ENCODE results near the gene CRISP3.

CRISP3 gene

DNA sequence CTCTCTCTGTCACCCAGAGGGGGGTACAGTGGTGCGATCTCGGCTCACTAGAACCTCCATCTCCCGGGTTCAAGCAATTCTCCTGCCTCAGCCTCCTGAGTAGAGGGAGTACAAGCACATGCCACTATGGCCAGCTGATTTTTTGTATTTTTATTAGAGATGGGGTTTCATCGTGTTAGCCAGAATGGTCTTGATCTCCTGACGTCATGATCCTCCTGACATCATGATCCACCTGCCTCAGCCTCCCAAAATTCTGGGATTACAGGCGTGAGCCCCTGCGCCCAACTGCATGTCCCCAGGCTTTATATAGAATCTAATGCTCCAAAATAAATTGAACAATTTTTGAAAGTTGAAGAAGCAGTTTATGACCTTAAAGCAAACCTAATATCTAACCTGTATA lies 23.8 kb downstream of the CRISP3 start:
- H3K27ac ChIP-seq (ENCODE audit: extremely low read depth, low read depth, low read length), result no peak overlapping the region
- no peaks in the 10 kb centered on the region for H3K36me3 ChIP-seq (ENCODE audit: control insufficient read depth in 2 of 2, insufficient read depth in 1 of 2, low read length in 2 of 2)
- no peaks in the 10 kb centered on the region for H3K9me3 ChIP-seq (ENCODE audit: control insufficient read depth, insufficient read depth, low read depth, low read length)
- POLR2A ChIA-PET, result no interaction called here
- TF ChIP-seq ZNF621 (tag by site-specific recombination; IDR thresholded peaks at IDR 0.05) (no peak), ZNF24 (tag by site-specific recombination; IDR thresholded peaks at IDR 0.05) (no peak), TRIM28 (IDR thresholded peaks at IDR 0.05; ENCODE audit: borderline replicate concordance, low read length) (no peak), ZNF140 (tag by site-specific recombination; IDR thresholded peaks at IDR 0.05) (no peak), ZNF221 (tag by site-specific recombination; IDR thresholded peaks at IDR 0.05; ENCODE audit: borderline replicate concordance) (no peak), ZSCAN23 (tag by site-specific recombination; IDR thresholded peaks at IDR 0.05) (no peak), ZNF394 (tag by site-specific recombination; IDR thresholded peaks at IDR 0.05; ENCODE audit: borderline replicate concordance) (no peak), ZNF626 (tag by site-specific recombination; IDR thresholded peaks at IDR 0.05) (no peak), ZNF341 (tag by site-specific recombination; IDR thresholded peaks at IDR 0.05; ENCODE audit: low read depth) (no peak), KLF7 (tag by site-specific recombination; IDR thresholded peaks at IDR 0.05; ENCODE audit: borderline replicate concordance) (no peak)
- TF ChIP-seq, protein P1, sequence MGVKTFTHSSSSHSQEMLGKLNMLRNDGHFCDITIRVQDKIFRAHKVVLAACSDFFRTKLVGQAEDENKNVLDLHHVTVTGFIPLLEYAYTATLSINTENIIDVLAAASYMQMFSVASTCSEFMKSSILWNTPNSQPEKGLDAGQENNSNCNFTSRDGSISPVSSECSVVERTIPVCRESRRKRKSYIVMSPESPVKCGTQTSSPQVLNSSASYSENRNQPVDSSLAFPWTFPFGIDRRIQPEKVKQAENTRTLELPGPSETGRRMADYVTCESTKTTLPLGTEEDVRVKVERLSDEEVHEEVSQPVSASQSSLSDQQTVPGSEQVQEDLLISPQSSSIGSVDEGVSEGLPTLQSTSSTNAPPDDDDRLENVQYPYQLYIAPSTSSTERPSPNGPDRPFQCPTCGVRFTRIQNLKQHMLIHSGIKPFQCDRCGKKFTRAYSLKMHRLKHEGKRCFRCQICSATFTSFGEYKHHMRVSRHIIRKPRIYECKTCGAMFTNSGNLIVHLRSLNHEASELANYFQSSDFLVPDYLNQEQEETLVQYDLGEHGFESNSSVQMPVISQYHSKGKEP (tag by site-specific recombination; IDR thresholded peaks at IDR 0.05), result no peak
- TF ChIP-seq, protein P2, sequence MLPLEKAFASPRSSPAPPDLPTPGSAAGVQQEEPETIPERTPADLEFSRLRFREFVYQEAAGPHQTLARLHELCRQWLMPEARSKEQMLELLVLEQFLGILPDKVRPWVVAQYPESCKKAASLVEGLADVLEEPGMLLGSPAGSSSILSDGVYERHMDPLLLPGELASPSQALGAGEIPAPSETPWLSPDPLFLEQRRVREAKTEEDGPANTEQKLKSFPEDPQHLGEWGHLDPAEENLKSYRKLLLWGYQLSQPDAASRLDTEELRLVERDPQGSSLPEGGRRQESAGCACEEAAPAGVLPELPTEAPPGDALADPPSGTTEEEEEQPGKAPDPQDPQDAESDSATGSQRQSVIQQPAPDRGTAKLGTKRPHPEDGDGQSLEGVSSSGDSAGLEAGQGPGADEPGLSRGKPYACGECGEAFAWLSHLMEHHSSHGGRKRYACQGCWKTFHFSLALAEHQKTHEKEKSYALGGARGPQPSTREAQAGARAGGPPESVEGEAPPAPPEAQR (tag by site-specific recombination; IDR thresholded peaks at IDR 0.05), result no peak
- TF ChIP-seq, protein P3, sequence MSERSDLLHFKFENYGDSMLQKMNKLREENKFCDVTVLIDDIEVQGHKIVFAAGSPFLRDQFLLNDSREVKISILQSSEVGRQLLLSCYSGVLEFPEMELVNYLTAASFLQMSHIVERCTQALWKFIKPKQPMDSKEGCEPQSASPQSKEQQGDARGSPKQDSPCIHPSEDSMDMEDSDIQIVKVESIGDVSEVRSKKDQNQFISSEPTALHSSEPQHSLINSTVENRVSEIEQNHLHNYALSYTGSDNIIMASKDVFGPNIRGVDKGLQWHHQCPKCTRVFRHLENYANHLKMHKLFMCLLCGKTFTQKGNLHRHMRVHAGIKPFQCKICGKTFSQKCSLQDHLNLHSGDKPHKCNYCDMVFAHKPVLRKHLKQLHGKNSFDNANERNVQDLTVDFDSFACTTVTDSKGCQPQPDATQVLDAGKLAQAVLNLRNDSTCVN (tag by site-specific recombination; optimal IDR thresholded peaks at IDR 0.05), result no peak
- no peak overlapping the region for H3K4me3 ChIP-seq (ENCODE audit: low read depth, low read length)
- no peaks in the 10 kb centered on the region for H3K4me1 ChIP-seq (ENCODE audit: control insufficient read depth, insufficient read depth, low read length)
- CTCF ChIA-PET, result interaction anchor here (0.6 kb wide), 2 partner anchors 9 to 128 kb away, joined by 4 read pairs; no protein-coding TSS in a partner anchor

DNA sequence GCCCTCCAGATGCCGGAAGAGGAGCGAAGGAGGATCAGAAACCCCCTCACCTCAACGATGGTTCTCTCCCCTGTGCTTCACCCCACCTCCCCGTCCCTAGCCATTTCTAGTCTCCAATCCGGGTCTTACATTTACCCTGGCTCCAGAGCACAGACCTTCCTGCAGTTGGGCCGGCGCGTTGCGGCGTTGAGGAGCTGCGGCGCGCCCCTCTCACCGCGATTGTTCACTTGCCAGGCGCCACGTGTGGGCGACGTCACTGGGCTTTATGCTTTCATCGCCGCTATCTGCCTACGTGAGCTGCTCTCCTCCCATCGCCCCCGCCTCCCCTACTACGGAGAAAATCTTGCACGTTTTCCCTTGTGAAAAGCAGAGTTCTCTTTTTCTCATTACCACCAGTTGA lies 30.8 kb downstream of the CRISP3 start, which contains the start of gene CRISP2:
Gene CRISP2 (minus strand): TSS at position 198 of the 400 bp plus-strand sequence. CDS start 4,347 bp downstream, outside the sequence.
- no peaks in the 10 kb centered on the region for H3K36me3 ChIP-seq (ENCODE audit: control insufficient read depth in 2 of 2, insufficient read depth in 1 of 2, low read length in 2 of 2)
- ChIA-PET CTCF (no interaction called here), POLR2A (no interaction called here)
- H3K4me3 ChIP-seq (ENCODE audit: low read depth, low read length), result no peak within 1 kb of the TSS
- H3K4me1 ChIP-seq (ENCODE audit: control insufficient read depth, insufficient read depth, low read length), result no peaks in the 10 kb centered on the region
- no peak within 1 kb of the TSS for H3K27ac ChIP-seq (ENCODE audit: extremely low read depth, low read depth, low read length)
- H3K9me3 ChIP-seq (ENCODE audit: control insufficient read depth, insufficient read depth, low read depth, low read length), result no peaks in the 10 kb centered on the region
- TF ChIP-seq ZIC2 (tag by site-specific recombination; IDR thresholded peaks at IDR 0.05) (no peak), HOXD13 (CRISPR knock-in tag; IDR thresholded peaks at IDR 0.05; ENCODE audit: borderline replicate concordance) (no peak), MZF1 (tag by site-specific recombination; IDR thresholded peaks at IDR 0.05; ENCODE audit: borderline replicate concordance) (no peak)

DNA sequence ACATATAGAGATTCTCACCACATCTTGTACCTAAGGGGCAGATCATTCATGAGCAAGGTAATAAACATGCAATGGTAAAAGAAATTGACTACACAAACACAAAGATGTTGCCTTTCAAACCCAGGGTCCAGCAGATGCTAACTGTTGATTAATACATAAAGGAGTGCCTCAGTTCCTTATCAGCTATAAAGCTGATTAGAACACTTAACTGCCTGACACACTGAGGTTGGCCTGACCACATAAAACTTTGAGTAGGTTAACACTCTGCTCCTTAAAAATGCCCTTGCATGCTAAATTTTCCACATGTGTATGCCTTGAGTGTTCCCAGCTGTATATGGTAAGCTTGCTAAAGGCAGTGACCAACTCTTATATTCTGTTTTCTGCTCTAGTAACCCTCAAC lies 45.7 kb downstream of the CRISP3 start:
- CTCF ChIA-PET, result no interaction called here
- no peaks in the 10 kb centered on the region for H3K4me1 ChIP-seq (ENCODE audit: control insufficient read depth, insufficient read depth, low read length)
- TF ChIP-seq ZNF560 (tag by site-specific recombination; IDR thresholded peaks at IDR 0.05; ENCODE audit: borderline replicate concordance), result no peak
- no peak for TF ChIP-seq ZNF677 (tag by site-specific recombination; IDR thresholded peaks at IDR 0.05)
- POLR2A ChIA-PET, result no interaction called here
- H3K9me3 ChIP-seq (ENCODE audit: control insufficient read depth, insufficient read depth, low read depth, low read length), result no peaks in the 10 kb centered on the region
- H3K36me3 ChIP-seq (ENCODE audit: control insufficient read depth in 2 of 2, insufficient read depth in 1 of 2, low read length in 2 of 2), result no peaks in the 10 kb centered on the region
- H3K4me3 ChIP-seq (ENCODE audit: low read depth, low read length), result no peak overlapping the region
- H3K27ac ChIP-seq (ENCODE audit: extremely low read depth, low read depth, low read length), result no peak overlapping the region

All from HEK293 (cell line).